KMS-11 (cell line): ENCODE data around the gene HDAC4.

ENCODE experiments used
- H2AFZ ChIP-seq: fragments of 200-600 bp; sonication (generic); 2 replicates; pipeline ENCODE4 v1.6.1; 2016; ENCODE audit warnings: antibody characterized with exemption, mixed run types, low read depth
- H3K27ac ChIP-seq: fragments of 200-600 bp; sonication (generic); 2 replicates; pipeline ENCODE4 v1.6.1; 2016; ENCODE audit warnings: mild to moderate bottlenecking, mixed run types
- H3K27me3 ChIP-seq: fragments of 200-600 bp; sonication (generic); 2 replicates; pipeline ENCODE4 v1.6.1; 2017; ENCODE audit warnings: mild to moderate bottlenecking, low read depth, mixed run types, moderate library complexity; ENCODE audit not compliant: insufficient read depth
- H3K36me3 ChIP-seq: fragments of 200-600 bp; sonication (generic); 2 replicates; pipeline ENCODE4 v1.6.1; 2017; ENCODE audit warnings: mild to moderate bottlenecking, mixed run types; ENCODE audit not compliant: insufficient read depth
- H3K4me1 ChIP-seq: fragments of 200-600 bp; sonication (generic); 2 replicates; pipeline ENCODE4 v1.6.1; 2016; ENCODE audit warnings: mild to moderate bottlenecking, low read depth, mixed run types; ENCODE audit not compliant: poor library complexity, severe bottlenecking
- H3K4me2 ChIP-seq: fragments of 200-600 bp; sonication (generic); 2 replicates; pipeline ENCODE4 v1.7.0; 2016; ENCODE audit warnings: mild to moderate bottlenecking, mixed run types
- H3K4me3 ChIP-seq: fragments of 200-600 bp; sonication (generic); IDR thresholded peaks from 2 replicates; pipeline ENCODE4 v1.6.1; 2017; ENCODE audit warnings: low read depth, low read length, mixed read lengths; ENCODE audit not compliant: insufficient read depth
- H3K79me2 ChIP-seq: fragments of 200-600 bp; sonication (generic); 2 replicates; pipeline ENCODE4 v1.6.1; 2016; ENCODE audit warnings: low read depth, mixed run types; ENCODE audit not compliant: insufficient read depth
- H3K9ac ChIP-seq: fragments of 200-600 bp; sonication (generic); 2 replicates; pipeline ENCODE4 v1.6.1; 2016; ENCODE audit warnings: mild to moderate bottlenecking, mixed run types
- H4K20me1 ChIP-seq: fragments of 200-600 bp; sonication (generic); 2 replicates; pipeline ENCODE4 v1.6.1; 2016; ENCODE audit warnings: mild to moderate bottlenecking, mixed run types; ENCODE audit not compliant: insufficient read depth
- TF ChIP-seq, protein P1 (sequence below): fragments of 200-600 bp; sonication (generic); conservative IDR thresholded peaks from 2 replicates; pipeline ENCODE4 v1.6.1; 2017; ENCODE audit warnings: low read depth, mild to moderate bottlenecking, antibody characterized with exemption, low read length, moderate library complexity, mixed read lengths

HDAC4 gene

DNA sequence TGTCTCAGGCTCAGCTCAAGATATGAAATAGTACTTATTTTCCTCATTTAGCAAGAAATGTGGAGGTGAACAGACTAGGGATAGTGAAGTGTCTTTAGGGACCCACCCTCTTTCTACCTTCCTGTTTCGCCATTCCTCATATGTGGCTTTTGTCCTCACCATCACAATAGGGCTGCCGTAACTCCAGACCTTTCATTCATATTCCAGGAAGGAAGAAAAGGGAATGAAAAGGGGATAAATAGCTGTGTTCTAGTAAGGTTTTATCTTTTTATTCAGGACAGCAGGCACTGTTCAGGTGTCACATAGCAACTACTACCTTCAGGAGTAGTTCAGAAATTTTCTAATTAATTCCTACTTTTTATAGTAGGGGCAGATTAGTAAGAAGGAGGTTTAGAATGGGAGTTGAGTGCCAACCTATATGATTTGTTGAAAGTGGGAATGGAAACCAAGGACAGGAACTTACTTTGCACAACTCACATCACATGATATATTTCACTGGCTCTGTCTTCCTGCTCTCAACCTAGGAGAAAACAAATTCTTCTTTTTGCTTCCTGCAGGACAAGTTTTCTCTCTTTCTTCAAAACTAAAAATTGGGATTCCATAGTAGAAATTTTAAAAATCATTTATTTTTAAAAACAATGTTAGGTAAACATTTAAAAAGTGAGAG, 36.0 kb upstream of the HDAC4 start:
- Histone ChIP-seq H3K4me1 (no peaks in the 10 kb centered on the region), H3K27ac (no peak overlapping the region), H3K36me3 (no peaks in the 10 kb centered on the region), H4K20me1 (no peaks in the 10 kb centered on the region), H3K9ac (no peak overlapping the region), H3K4me3 (no peak overlapping the region), H2AFZ (no peak overlapping the region), H3K79me2 (no peaks in the 10 kb centered on the region), H3K27me3 (no peaks in the 10 kb centered on the region), H3K4me2 (no peak overlapping the region)
- TF ChIP-seq, protein P1, sequence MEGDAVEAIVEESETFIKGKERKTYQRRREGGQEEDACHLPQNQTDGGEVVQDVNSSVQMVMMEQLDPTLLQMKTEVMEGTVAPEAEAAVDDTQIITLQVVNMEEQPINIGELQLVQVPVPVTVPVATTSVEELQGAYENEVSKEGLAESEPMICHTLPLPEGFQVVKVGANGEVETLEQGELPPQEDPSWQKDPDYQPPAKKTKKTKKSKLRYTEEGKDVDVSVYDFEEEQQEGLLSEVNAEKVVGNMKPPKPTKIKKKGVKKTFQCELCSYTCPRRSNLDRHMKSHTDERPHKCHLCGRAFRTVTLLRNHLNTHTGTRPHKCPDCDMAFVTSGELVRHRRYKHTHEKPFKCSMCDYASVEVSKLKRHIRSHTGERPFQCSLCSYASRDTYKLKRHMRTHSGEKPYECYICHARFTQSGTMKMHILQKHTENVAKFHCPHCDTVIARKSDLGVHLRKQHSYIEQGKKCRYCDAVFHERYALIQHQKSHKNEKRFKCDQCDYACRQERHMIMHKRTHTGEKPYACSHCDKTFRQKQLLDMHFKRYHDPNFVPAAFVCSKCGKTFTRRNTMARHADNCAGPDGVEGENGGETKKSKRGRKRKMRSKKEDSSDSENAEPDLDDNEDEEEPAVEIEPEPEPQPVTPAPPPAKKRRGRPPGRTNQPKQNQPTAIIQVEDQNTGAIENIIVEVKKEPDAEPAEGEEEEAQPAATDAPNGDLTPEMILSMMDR, result no peak

DNA sequence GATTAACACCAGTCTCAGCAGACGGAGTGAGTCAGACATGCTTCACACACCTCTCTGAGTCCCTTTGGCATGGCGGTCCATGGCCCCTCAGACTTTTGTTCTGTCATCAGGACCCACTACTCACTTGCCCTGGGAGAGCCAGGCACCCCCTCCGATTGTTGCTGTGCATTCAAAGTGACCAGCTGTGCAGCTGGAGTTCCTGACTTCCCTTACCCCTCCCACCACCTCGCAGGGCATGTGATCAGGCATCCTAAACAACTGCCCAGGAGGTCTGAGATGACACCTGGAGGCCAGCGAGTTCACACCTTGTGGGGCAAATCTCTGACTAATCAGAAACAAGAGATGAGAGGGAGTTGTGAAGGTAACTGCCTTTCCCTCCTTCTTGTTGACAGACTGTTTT, 35.3 kb upstream of the HDAC4 start:
- Histone ChIP-seq H3K4me2 (no peak overlapping the region), H3K4me3 (no peak overlapping the region), H3K27ac (no peak overlapping the region), H3K4me1 (no peaks in the 10 kb centered on the region), H3K79me2 (no peaks in the 10 kb centered on the region), H4K20me1 (no peaks in the 10 kb centered on the region), H2AFZ (no peak overlapping the region), H3K9ac (no peak overlapping the region), H3K36me3 (no peaks in the 10 kb centered on the region), H3K27me3 (no peaks in the 10 kb centered on the region)
- TF ChIP-seq, protein P1, result no peak

DNA sequence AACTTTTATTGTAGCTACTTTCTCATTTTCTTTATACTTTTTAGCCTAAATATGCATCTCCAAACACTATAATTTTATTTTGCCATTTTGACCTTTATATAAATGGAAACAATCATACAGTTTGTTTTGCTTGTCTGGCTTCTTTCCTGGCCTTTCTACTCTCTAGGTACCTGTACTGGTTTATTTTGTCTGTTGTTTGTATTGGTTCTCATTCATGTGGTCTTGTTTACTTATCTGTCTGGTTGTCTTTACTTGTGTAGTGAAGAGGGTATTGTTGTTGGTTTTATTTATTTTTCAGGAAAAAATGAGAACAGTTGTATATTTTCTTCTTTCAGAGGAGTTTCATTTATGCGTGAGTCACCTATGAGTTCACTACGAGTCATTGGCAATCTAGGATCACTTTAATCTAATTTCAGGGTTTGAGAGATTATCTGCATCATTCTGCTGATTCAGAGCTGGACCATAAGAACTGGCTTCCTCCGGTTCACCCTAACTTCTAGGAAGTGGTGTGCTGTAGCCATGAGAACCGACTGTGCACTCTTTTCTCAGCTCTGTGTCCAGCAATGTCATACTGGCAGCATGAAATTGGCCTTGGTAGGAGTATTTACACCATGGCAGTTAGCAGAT, 33.1 kb upstream of the HDAC4 start:
- H3K27me3 ChIP-seq, result no peaks in the 10 kb centered on the region
- H3K4me2 ChIP-seq, result no peak overlapping the region
- H3K9ac ChIP-seq, result no peak overlapping the region

DNA sequence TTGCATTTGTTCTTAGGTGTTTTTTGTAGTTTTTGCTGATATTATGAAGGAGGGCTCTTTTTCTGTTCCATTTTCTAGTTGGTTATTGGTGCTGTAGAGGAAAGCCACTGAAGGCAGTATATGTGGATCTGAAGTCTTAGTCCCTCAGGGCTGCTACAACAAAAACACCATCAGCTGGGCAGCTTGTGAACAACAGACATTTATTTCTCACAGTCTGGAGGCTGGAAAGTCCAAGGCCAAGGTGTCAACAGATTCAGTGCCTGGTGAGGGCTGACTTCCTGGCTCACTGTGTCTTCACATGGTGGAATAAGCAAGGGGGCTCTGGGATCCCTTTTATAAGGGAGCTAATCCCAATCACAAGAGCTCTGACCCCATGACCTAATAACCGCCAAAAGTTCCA, 31.4 kb upstream of the HDAC4 start:
- no peaks in the 10 kb centered on the region for H3K4me1 ChIP-seq
- no peak overlapping the region for H2AFZ ChIP-seq
- TF ChIP-seq, protein P1, result no peak
- H4K20me1 ChIP-seq, result no peaks in the 10 kb centered on the region
- no peaks in the 10 kb centered on the region for H3K27me3 ChIP-seq
- H3K4me2 ChIP-seq, result no peak overlapping the region
- no peak overlapping the region for H3K9ac ChIP-seq
- H3K79me2 ChIP-seq, result no peaks in the 10 kb centered on the region
- no peak overlapping the region for H3K4me3 ChIP-seq
- H3K36me3 ChIP-seq, result no peaks in the 10 kb centered on the region
- no peak overlapping the region for H3K27ac ChIP-seq

More for the DNA sequence above, 33.1 kb upstream of the HDAC4 start:
- Histone ChIP-seq H3K79me2 (no peaks in the 10 kb centered on the region), H3K27ac (no peak overlapping the region), H3K36me3 (no peaks in the 10 kb centered on the region), H2AFZ (no peak overlapping the region), H4K20me1 (no peaks in the 10 kb centered on the region), H3K4me3 (no peak overlapping the region), H3K4me1 (no peaks in the 10 kb centered on the region)
- TF ChIP-seq, protein P1, result no peak
